Stimulated activated effector memory CD8-positive, alpha-beta T cell treated with anti-CD3 and anti-CD28 coated beads, Interleukin-12 subunit alpha, Interleukin-12 subunit beta, amount 100 ng/mL, for 72 hours (primary cell): ENCODE measurements around the gene DSC3.
"Not testable (repeated sequence)": the region's sequence is repeated elsewhere in the genome, so short reads cannot be mapped to it uniquely, and the experiment has no call there.

Experiments
- ATAC-seq: fragments of 150-1000 bp; cut with Tn5 transposase; 2 replicates; pipeline ENCODE4 v1.10.0; 2021
- DNase-seq, 2 donors: peaks; one replicate each; pipeline ENCODE4 v3.0.0; 2021 to 2022; ENCODE audit warnings: low spot score in 2 of 2
- H3K27ac Mint-ChIP-seq: one replicate; pipeline ENCODE4 v1.8.0; 2022; ENCODE audit warnings: mild to moderate bottlenecking, mixed read lengths
- H3K36me3 Mint-ChIP-seq: one replicate; pipeline ENCODE4 v1.8.0; 2022; ENCODE audit warnings: mild to moderate bottlenecking, mixed read lengths
- H3K4me1 Mint-ChIP-seq: one replicate; pipeline ENCODE4 v1.8.0; 2022; ENCODE audit warnings: mixed read lengths
- H3K4me3 Mint-ChIP-seq: one replicate; pipeline ENCODE4 v1.8.0; 2022; ENCODE audit warnings: mild to moderate bottlenecking, mixed read lengths
- H3K9me3 Mint-ChIP-seq: one replicate; pipeline ENCODE4 v1.8.0; 2022; ENCODE audit warnings: mixed read lengths

The DSC3 gene

GRCh38 chr18:31049189-31049588, 6.6 kb upstream of the DSC3 start:
- no peak overlapping the region for H3K4me3 Mint-ChIP-seq
- no peaks in the 10 kb centered on the region for H3K4me1 Mint-ChIP-seq
- no peak overlapping the region for H3K27ac Mint-ChIP-seq
- no peak for DNase-seq
- no peaks in the 10 kb centered on the region for H3K36me3 Mint-ChIP-seq
- no peak for ATAC-seq
- H3K9me3 Mint-ChIP-seq, result peaks cover 26% of the 10 kb centered on the region

GRCh38 chr18:31048216-31048615, 5.7 kb upstream of the DSC3 start:
- ATAC-seq (no peak), DNase-seq (no peak)
- no peaks in the 10 kb centered on the region for H3K36me3 Mint-ChIP-seq
- no peaks in the 10 kb centered on the region for H3K4me1 Mint-ChIP-seq
- H3K27ac Mint-ChIP-seq, result no peak overlapping the region
- H3K4me3 Mint-ChIP-seq, result no peak overlapping the region
- H3K9me3 Mint-ChIP-seq, result peaks cover 27% of the 10 kb centered on the region

GRCh38 chr18:31046916-31047315, 4.4 kb upstream of the DSC3 start:
- no peak overlapping the region for H3K4me3 Mint-ChIP-seq
- H3K9me3 Mint-ChIP-seq, result peaks cover 17% of the 10 kb centered on the region
- DNase-seq, result no peak
- no peak overlapping the region for H3K27ac Mint-ChIP-seq
- H3K4me1 Mint-ChIP-seq, result no peaks in the 10 kb centered on the region
- no peak for ATAC-seq
- H3K36me3 Mint-ChIP-seq, result no peaks in the 10 kb centered on the region

GRCh38 chr18:31045599-31045998, 3.1 kb upstream of the DSC3 start:
- Mint-ChIP-seq H3K4me3 (no peak overlapping the region), H3K27ac (no peak overlapping the region), H3K9me3 (peaks cover 13% of the 10 kb centered on the region), H3K36me3 (no peaks in the 10 kb centered on the region), H3K4me1 (no peaks in the 10 kb centered on the region)
- ATAC-seq (no peak), DNase-seq (no peak)

GRCh38 chr18:31044926-31045325, 2.4 kb upstream of the DSC3 start:
- H3K4me3 Mint-ChIP-seq, result no peak overlapping the region
- peaks cover 13% of the 10 kb centered on the region for H3K9me3 Mint-ChIP-seq
- ATAC-seq (no peak), DNase-seq (no peak)
- no peaks in the 10 kb centered on the region for H3K4me1 Mint-ChIP-seq
- no peak overlapping the region for H3K27ac Mint-ChIP-seq
- H3K36me3 Mint-ChIP-seq, result no peaks in the 10 kb centered on the region

- no peak for ATAC-seq
- Mint-ChIP-seq H3K4me3 (no peak overlapping the region), H3K9me3 (peaks cover 13% of the 10 kb centered on the region), H3K27ac (no peak overlapping the region), H3K36me3 (no peaks in the 10 kb centered on the region), H3K4me1 (no peaks in the 10 kb centered on the region)
- no peak for DNase-seq
These were observed 1.2 kb upstream of the DSC3 start for GRCh38 chr18:31043709-31044108.

GRCh38 chr18:31042084-31042405, 497 bp downstream of the DSC3 start:
- ATAC-seq, result no peak
- H3K27ac Mint-ChIP-seq, result no peak overlapping the region
- DNase-seq, result no peak
- no peaks in the 10 kb centered on the region for H3K4me1 Mint-ChIP-seq
- no peaks in the 10 kb centered on the region for H3K36me3 Mint-ChIP-seq
- peaks cover 13% of the 10 kb centered on the region for H3K9me3 Mint-ChIP-seq
- H3K4me3 Mint-ChIP-seq, result no peak overlapping the region

GRCh38 chr18:31041271-31042083, 1.1 kb downstream of the DSC3 start:
- DNase-seq (no peak), ATAC-seq (no peak)
- Mint-ChIP-seq H3K4me1 (no peaks in the 10 kb centered on the region), H3K36me3 (no peaks in the 10 kb centered on the region), H3K9me3 (peaks cover 10% of the 10 kb centered on the region), H3K27ac (no peak overlapping the region), H3K4me3 (no peak overlapping the region)

GRCh38 chr18:31040686-31041270, 1.8 kb downstream of the DSC3 start:
- Mint-ChIP-seq H3K36me3 (no peaks in the 10 kb centered on the region), H3K27ac (no peak overlapping the region), H3K4me1 (no peaks in the 10 kb centered on the region), H3K9me3 (peaks cover 7% of the 10 kb centered on the region), H3K4me3 (no peak overlapping the region)
- no peak for DNase-seq
- ATAC-seq, result no peak

GRCh38 chr18:31039426-31039825, 3.1 kb downstream of the DSC3 start:
- no peak overlapping the region for H3K27ac Mint-ChIP-seq
- ATAC-seq (no peak), DNase-seq (no peak)
- H3K36me3 Mint-ChIP-seq, result no peaks in the 10 kb centered on the region
- H3K4me3 Mint-ChIP-seq, result no peak overlapping the region
- H3K9me3 Mint-ChIP-seq, result peaks cover 3% of the 10 kb centered on the region
- no peaks in the 10 kb centered on the region for H3K4me1 Mint-ChIP-seq

GRCh38 chr18:31037686-31038085, 4.9 kb downstream of the DSC3 start:
- not testable (repeated sequence) for H3K4me3 Mint-ChIP-seq, H3K4me1 Mint-ChIP-seq, H3K36me3 Mint-ChIP-seq, H3K27ac Mint-ChIP-seq, H3K9me3 Mint-ChIP-seq, ATAC-seq, DNase-seq

- ATAC-seq (no peak), DNase-seq (no peak)
- H3K27ac Mint-ChIP-seq, result no peak overlapping the region
- no peaks in the 10 kb centered on the region for H3K4me1 Mint-ChIP-seq
- H3K4me3 Mint-ChIP-seq, result no peak overlapping the region
- peaks cover 4% of the 10 kb centered on the region for H3K9me3 Mint-ChIP-seq
- no peaks in the 10 kb centered on the region for H3K36me3 Mint-ChIP-seq
These were observed 8.0 kb downstream of the DSC3 start for GRCh38 chr18:31034541-31034940.

GRCh38 chr18:31030574-31031278, 11.8 kb downstream of the DSC3 start:
- no peaks in the 10 kb centered on the region for H3K4me1 Mint-ChIP-seq
- peaks cover 19% of the 10 kb centered on the region for H3K9me3 Mint-ChIP-seq
- no peak overlapping the region for H3K27ac Mint-ChIP-seq
- ATAC-seq (no peak), DNase-seq (no peak)
- no peak overlapping the region for H3K4me3 Mint-ChIP-seq
- no peaks in the 10 kb centered on the region for H3K36me3 Mint-ChIP-seq

GRCh38 chr18:31015715-31016434, 26.7 kb downstream of the DSC3 start:
- Mint-ChIP-seq H3K4me3 (no peak overlapping the region), H3K36me3 (no peaks in the 10 kb centered on the region), H3K4me1 (no peaks in the 10 kb centered on the region), H3K9me3 (peaks cover 10% of the 10 kb centered on the region), H3K27ac (no peak overlapping the region)
- no peak for ATAC-seq
- no peak for DNase-seq

GRCh38 chr18:31011455-31011854, 31.1 kb downstream of the DSC3 start:
- not testable (repeated sequence) for H3K36me3 Mint-ChIP-seq

More at GRCh38 chr18:31011455-31011854, 31.1 kb downstream of the DSC3 start:
- not testable (repeated sequence) for H3K27ac Mint-ChIP-seq, ATAC-seq, H3K4me1 Mint-ChIP-seq, H3K9me3 Mint-ChIP-seq, DNase-seq, H3K4me3 Mint-ChIP-seq
